Measurements from ENCODE around the gene SRP19.
A peak's percentile ranks its signal among the peaks of the same experiment; 100 is the strongest.

Gene SRP19

GRCh38 chr5:112917453-112917995, 56.4 kb downstream of the SRP19 start:
- H3K4me3 Mint-ChIP-seq, result no peak overlapping the region

GRCh38 chr5:112918136-112918535, 57.0 kb downstream of the SRP19 start:
- H3K9me3 Mint-ChIP-seq, result peaks cover 1% of the 10 kb centered on the region
- H3K36me3 Mint-ChIP-seq, result peaks cover 59% of the 10 kb centered on the region
- CTCF ChIA-PET, result no interaction called here

More at GRCh38 chr5:112917453-112917995, 56.4 kb downstream of the SRP19 start:
- Mint-ChIP-seq H3K36me3 (peaks cover 65% of the 10 kb centered on the region), H3K9me3 (peaks cover 1% of the 10 kb centered on the region), H3K27ac (no peak overlapping the region), H3K4me1 (peaks cover 76% of the 10 kb centered on the region), H3K27me3 (peaks cover 5% of the 10 kb centered on the region)
- peak; percentile 35 for DNase-seq
- CTCF ChIA-PET, result no interaction called here

GRCh38 chr5:112918679-112919078, 57.6 kb downstream of the SRP19 start:
- H3K4me1 Mint-ChIP-seq, result peaks cover 78% of the 10 kb centered on the region
- H3K9me3 Mint-ChIP-seq, result no peaks in the 10 kb centered on the region
- CTCF ChIA-PET, result no interaction called here
- no peak overlapping the region for H3K27ac Mint-ChIP-seq
- peaks cover 56% of the 10 kb centered on the region for H3K36me3 Mint-ChIP-seq
- DNase-seq, result no peak
- peaks cover 5% of the 10 kb centered on the region for H3K27me3 Mint-ChIP-seq
- H3K4me3 Mint-ChIP-seq, result no peak overlapping the region

More at GRCh38 chr5:112918136-112918535, 57.0 kb downstream of the SRP19 start:
- H3K27me3 Mint-ChIP-seq, result peaks cover 5% of the 10 kb centered on the region
- no peak overlapping the region for H3K4me3 Mint-ChIP-seq
- no peak overlapping the region for H3K27ac Mint-ChIP-seq
- H3K4me1 Mint-ChIP-seq, result peaks cover 76% of the 10 kb centered on the region
- DNase-seq, result no peak
